ENCODE measurements around the gene TEDC2.

The TEDC2 gene

DNA sequence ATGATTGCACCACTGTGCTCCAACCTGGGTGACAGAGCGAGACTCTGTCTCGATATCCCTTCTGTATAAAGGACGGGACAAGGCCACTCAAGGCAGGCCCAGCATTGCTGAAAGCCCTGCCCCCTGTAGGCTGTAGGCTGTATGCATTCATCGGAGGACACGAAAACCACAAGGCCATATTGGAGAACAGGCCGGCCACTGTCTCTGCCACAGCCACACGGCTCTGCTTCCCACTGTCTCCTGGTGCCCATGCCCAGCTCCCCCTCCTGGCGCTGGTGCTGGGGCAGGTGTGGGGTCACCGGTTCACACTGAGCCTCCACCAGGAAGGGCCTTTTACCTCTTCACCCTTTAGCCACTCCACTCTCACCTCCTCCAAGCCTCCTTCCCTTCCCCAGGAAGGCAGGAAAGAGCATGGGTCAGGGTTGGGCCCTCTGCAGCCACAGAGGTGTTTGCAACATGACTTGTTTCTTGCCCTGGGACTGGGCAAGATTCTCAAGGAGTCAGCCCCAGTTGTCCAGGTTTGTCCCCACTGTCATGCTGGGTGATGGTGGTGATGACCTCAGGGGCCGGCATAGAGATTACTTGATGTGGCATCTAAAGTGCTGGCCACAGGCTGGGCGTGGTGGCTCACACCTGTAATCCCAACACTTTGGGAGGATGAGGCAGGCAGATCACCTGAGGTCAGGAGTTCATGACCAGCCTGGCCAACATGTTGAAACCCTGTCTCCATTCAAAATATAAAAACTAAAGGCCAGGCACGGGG lies 5.9 kb downstream of the TEDC2 start:
- FAIRE-seq (no peak), DNase-seq (ENCODE audit: insufficient read length, low spot score) (no peak)
- 0 out of 2 replicates have a peak, but pooled peaks have one; percentile 14 for TF ChIP-seq POLR2A (IDR thresholded peaks at IDR 0.05; ENCODE audit: low read depth, low read length)

DNA sequence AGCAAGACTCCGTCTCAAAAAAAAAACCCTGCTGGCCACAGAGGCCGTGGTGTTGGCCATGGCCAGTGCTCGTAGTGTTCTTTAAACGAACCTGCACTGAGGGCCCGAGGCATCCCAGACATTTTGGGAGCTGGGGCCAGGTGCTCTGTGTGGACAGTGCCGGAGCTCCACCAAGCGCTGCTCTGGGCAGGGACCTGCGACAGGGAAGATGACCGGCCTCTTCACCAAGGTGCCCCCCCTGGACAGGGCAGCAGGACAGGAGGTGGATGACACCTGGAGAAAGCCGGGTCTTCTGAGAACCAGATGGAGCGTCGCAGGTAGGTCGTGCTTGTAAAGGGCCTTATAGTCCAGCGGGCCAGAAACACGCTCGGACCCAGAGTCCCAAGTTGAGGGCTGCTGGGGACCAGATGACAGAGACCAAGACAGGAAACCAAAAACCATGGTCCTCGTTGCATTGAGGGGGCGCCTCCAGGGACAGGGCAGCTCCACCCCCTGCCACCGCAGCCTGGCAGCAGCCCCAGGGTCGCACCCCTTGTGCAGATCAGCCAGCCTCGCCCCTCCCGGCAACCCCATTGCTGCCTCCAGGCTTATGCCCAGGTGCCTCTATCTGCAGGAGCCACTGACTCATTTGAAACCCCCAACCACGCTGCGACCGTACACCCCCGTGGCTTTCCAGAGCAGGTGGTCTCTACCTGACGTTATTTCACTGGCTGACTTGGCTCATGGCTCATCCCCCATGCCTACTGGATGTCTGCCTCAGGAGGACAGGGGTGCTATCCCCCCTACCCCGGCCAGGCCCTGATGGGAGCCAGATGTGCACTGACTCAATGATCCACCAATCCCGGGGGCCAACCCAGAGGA lies 7.0 kb downstream of the TEDC2 start:
- no peak for FAIRE-seq
- TF ChIP-seq POLR2A (IDR thresholded peaks at IDR 0.05; ENCODE audit: low read depth, low read length) = no peak; the same call in 1 of the 2 replicates
- DNase-seq (ENCODE audit: insufficient read length, low spot score) = no peak

DNA sequence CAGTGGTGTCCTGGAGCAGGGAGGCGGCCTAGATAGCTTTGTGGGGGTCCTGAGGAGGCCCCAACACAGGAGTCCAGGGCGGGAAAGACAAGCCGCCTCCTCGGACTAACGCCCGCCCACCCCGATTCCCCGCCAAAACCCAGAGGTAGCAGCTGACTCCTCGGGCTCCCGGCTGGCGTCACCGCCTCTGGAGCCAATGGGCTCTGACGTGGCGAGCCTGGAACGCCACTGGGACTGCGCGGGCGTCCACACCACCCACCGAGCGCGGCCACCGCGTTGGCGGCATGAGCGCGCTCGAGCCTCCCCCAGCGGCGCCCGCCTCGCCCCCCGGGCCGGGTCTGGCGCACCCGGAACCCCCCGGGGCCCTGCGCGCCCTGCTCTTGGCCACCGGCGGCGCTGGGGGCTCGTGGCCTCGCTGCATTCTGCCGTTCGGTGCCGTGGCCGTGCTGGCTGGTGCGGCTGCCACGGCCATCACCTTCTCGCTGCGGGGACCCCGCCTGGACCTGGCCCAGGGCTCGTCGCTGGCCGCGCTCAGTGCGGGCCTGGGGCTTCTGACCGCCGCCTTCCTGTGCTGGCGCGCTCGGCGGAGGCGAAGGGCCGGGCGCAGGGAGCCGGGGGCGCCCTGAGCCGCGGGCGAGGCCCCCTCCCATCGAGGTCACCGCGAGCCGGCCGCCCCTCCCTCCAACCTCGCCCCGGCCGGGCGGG lies 7.8 kb downstream of the TEDC2 start:
- DNase-seq (ENCODE audit: insufficient read length, low spot score) (peak; percentile 98), FAIRE-seq (no peak)
- TF ChIP-seq POLR2A (IDR thresholded peaks at IDR 0.05; ENCODE audit: low read depth, low read length) = peak; percentile 55

DNA sequence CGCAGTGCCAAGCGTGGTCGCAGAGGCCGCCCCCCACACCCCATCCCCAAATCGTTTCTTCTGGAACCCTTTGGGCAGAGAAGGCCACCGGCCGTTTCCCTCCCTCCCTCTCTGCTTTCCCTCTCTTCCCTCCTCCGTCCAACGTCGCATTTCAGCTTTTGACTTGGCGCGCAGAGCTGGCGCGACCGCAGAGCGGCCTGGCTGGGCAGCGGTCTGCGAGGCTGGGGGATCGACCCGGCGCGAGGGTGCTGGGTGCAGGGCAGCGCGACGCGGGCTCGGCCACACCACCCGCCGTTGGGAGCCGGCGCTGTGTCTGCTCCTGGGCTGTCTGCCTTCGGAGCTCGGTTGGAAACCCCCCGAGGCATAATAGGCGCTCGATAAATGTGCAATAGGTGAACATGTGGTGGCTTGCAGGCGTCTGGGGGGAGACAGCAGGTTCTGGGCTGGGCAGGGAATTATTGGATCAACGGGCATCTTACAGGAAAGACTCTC lies 8.4 kb downstream of the TEDC2 start:
- FAIRE-seq (no peak), DNase-seq (ENCODE audit: insufficient read length, low spot score) (peak; percentile 72)
- TF ChIP-seq POLR2A (IDR thresholded peaks at IDR 0.05; ENCODE audit: low read depth, low read length) = peak; percentile 40

DNA sequence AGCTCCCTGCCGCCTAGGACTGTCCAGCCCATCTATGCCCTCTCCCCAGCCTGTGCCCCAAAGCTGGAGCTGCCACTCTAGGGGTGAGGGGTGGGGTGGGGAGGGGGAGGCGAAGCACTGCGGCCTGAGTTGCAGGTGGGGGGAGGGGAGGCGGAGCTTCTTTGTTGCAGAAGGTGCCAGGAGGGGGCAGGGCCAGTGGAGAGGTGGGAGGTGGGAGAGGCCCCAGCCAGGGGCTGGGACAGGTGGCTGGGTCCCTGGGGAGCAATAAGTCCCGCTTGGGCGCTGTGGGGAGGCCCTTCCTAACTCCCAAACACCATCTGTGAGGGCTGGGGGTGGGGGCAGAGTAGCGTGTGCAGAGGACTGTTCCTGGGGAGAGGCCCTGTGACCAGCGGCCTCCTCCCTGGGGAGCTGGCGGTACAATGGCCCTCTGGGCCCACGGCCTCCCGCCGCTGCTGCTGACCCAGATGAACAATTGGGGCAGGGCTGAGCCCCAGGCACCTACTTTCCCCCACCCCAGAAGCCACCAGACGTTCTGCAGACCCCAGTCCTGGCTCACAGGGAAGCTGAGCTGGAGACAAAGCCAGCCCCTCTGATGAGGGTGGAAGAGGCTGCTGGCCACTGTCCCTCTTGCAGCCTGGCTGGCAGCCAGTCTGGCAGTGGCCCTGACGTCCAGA lies 9.0 kb downstream of the TEDC2 start:
- DNase-seq (ENCODE audit: insufficient read length, low spot score) = peak; percentile 84

DNA sequence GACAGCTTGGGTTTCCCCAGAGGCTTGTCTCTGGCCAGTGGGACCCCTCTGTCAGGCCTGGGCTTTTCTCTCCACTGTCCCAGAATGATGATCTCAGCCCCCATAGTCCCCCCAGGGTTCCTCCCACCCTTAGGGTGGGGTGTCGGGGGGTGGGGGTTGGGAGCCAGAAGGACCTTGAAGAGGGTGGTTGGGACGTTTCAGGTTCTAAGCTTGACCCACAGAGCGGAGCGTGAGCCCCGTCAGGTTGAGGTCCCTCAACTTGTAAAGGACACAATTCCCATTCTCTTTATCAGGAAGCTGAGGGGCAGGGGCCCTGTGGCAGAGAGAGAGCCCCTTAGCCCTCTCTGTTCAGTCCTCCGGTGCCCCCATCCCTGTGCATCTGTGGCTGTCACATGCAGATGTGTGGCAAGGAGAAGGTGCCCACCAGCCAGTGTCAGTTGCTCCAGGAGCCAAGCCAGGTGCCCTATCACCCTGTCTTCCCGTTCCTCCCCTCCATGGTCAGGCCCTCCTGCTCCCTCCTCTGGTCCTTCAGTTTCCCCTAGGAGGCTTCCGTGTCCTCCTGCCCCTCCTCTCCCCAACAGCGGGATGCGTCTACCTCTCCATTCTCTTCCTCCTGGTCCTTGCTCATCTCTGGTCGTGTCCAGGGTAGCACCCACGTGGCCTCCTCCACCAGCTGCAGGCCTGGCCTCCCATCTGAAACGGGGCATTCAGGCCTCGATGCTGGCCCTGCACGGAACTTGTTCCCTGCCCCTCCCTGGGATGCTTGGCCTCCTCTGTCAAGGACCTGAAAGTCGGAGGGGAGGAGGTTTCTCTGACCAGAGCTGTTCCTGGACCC lies 9.7 kb downstream of the TEDC2 start:
- DNase-seq (ENCODE audit: insufficient read length, low spot score) = no peak
- no peak for TF ChIP-seq POLR2A (IDR thresholded peaks at IDR 0.05; ENCODE audit: low read depth, low read length)
- FAIRE-seq = no peak

More for the DNA sequence above, 9.0 kb downstream of the TEDC2 start:
- FAIRE-seq = no peak
- no peak for TF ChIP-seq POLR2A (IDR thresholded peaks at IDR 0.05; ENCODE audit: low read depth, low read length)

DNA sequence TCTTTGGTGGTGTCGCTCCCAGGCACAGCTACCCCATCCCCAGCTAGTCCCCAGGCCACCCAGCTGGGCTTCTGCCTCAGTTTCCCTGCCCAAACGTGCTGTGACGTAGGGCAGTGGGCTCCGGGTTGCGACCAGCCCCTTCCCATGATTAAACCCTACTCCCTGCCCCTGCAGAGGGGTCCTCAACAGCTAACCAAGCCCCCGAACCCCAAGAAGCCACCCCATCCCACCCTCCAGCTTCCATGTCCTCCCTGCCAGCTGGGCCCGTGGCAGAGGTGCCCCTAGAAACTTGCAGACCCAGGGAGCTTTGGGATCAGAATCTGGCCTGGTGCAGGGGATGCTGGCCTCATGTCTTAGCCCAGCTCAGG lies 10.3 kb downstream of the TEDC2 start:
- DNase-seq (ENCODE audit: insufficient read length, low spot score) (no peak), FAIRE-seq (no peak)
- no peak for TF ChIP-seq POLR2A (IDR thresholded peaks at IDR 0.05; ENCODE audit: low read depth, low read length)

DNA sequence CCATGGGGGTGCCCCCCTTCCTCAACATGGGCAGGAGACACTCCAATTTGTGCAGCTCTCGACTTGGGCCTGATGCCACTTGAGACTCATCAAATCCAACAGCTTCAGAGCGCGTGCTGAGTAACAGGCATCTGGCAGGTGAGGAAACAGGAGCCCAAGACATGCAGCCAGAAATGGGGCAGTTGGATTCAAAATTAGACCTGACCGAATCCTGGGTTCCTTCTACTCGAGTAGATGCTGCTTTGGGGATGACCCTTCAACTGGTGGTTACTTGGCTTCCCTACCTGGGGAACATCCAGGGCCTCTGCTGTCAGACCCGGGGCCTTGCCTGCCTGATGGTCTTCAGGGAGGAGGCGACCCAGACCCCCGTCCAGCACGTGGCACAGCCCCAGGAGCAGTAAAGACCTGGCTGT lies 10.7 kb downstream of the TEDC2 start:
- TF ChIP-seq POLR2A (IDR thresholded peaks at IDR 0.05; ENCODE audit: low read depth, low read length) = no peak
- FAIRE-seq (no peak), DNase-seq (ENCODE audit: insufficient read length, low spot score) (no peak)

DNA sequence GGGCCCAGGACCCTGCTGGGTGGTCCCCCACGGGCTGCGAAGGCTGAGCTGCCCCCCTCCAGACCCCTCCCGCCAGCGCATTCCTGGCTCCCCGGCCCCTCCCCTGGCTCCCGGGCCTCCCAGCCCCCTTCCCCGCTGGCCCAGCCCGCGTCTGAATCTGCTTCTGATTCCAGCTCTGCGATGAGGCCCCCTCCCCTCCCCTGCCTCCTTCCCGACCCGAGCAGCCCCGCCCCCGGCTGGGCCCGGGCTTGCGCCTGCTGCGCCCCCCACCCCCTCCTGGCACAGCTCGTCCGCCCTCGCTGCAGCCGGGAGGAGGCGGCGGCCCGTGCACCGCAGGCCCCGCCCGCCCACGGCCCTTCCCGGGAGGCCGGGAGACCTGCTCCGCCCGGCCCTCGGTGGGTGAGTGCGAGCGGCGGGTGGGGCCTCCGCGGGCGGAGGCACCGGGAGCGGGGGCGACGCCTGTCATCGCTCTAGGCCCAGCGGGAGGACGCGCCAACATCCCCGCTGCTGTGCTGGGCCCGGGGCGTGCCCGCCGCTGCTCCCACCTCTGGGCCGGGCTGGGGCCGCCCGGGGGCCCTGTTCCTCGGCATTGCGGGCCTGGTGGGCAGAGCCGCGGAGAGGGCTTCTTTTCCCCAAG lies 11.2 kb downstream of the TEDC2 start, which contains the start of gene NTN3:
NTN3 (plus strand) TSS at position 282 of the 637 bp plus-strand sequence. CDS start 405 bp downstream, outside the sequence.
- TF ChIP-seq POLR2A (IDR thresholded peaks at IDR 0.05; ENCODE audit: low read depth, low read length) = no peak
- no peak for DNase-seq (ENCODE audit: insufficient read length, low spot score)
- FAIRE-seq = no peak

DNA sequence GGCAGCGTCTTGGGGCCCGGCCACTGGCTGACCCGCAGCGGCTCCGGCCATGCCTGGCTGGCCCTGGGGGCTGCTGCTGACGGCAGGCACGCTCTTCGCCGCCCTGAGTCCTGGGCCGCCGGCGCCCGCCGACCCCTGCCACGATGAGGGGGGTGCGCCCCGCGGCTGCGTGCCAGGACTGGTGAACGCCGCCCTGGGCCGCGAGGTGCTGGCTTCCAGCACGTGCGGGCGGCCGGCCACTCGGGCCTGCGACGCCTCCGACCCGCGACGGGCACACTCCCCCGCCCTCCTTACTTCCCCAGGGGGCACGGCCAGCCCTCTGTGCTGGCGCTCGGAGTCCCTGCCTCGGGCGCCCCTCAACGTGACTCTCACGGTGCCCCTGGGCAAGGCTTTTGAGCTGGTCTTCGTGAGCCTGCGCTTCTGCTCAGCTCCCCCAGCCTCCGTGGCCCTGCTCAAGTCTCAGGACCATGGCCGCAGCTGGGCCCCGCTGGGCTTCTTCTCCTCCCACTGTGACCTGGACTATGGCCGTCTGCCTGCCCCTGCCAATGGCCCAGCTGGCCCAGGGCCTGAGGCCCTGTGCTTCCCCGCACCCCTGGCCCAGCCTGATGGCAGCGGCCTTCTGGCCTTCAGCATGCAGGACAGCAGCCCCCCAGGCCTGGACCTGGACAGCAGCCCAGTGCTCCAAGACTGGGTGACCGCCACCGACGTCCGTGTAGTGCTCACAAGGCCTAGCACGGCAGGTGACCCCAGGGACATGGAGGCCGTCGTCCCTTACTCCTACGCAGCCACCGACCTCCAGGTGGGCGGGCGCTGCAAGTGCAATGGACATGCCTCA lies 12.0 kb downstream of the TEDC2 start:
- no peak for TF ChIP-seq POLR2A (IDR thresholded peaks at IDR 0.05; ENCODE audit: low read depth, low read length)
- FAIRE-seq (no peak), DNase-seq (ENCODE audit: insufficient read length, low spot score) (no peak)

DNA sequence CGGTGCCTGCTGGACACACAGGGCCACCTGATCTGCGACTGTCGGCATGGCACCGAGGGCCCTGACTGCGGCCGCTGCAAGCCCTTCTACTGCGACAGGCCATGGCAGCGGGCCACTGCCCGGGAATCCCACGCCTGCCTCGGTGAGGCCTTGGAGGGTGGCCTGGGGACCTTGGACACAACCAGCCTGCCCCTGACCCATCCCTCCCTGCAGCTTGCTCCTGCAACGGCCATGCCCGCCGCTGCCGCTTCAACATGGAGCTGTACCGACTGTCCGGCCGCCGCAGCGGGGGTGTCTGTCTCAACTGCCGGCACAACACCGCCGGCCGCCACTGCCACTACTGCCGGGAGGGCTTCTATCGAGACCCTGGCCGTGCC lies 12.6 kb downstream of the TEDC2 start:
- DNase-seq (ENCODE audit: insufficient read length, low spot score) = no peak
- FAIRE-seq = no peak
- no peak for TF ChIP-seq POLR2A (IDR thresholded peaks at IDR 0.05; ENCODE audit: low read depth, low read length)
